ENCODE measurements around the gene SCN5A.

DNA sequence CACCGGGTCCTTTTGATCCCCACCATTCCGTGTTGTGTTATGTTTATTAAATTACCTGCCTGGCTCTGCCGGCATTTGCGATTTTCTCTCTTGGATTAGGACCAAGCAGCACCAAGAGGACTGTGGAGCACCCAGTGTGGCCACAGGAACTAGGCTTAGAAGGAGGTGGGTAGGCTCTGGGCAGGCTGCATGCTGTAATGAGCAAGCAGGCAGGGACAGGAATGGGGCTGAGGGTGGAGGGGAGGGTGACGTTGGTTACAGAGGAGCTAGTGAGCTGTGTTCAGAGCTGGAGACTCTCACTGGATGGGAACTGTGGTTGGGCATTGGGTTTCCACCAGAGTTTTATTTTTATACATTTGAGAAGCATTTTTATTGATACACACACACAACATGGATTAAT, 7.9 kb upstream of the SCN5A start:
- TF ChIP-seq, protein P1, sequence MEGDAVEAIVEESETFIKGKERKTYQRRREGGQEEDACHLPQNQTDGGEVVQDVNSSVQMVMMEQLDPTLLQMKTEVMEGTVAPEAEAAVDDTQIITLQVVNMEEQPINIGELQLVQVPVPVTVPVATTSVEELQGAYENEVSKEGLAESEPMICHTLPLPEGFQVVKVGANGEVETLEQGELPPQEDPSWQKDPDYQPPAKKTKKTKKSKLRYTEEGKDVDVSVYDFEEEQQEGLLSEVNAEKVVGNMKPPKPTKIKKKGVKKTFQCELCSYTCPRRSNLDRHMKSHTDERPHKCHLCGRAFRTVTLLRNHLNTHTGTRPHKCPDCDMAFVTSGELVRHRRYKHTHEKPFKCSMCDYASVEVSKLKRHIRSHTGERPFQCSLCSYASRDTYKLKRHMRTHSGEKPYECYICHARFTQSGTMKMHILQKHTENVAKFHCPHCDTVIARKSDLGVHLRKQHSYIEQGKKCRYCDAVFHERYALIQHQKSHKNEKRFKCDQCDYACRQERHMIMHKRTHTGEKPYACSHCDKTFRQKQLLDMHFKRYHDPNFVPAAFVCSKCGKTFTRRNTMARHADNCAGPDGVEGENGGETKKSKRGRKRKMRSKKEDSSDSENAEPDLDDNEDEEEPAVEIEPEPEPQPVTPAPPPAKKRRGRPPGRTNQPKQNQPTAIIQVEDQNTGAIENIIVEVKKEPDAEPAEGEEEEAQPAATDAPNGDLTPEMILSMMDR (IDR thresholded peaks at IDR 0.05; ENCODE audit: low read length): no peak
- TF ChIP-seq EZH2 (optimal IDR thresholded peaks at IDR 0.05; ENCODE audit: low read depth, low read length): no peak

All from MM.1S (cell line).